GM12865 (cell line): ENCODE data around the gene RBMS1.

Source experiments
- DNase-seq: peaks from one replicate; pipeline ENCODE4 v3.0.0; 2010; ENCODE audit warnings: low read depth
- H3K4me3 ChIP-seq: 2 replicates; pipeline ENCODE4 v1.5.1; 2011; ENCODE audit warnings: mild to moderate bottlenecking, low read depth, low read length, control low read depth
- TF ChIP-seq, protein P1 (sequence below): IDR thresholded peaks from 2 replicates; pipeline ENCODE4 v1.5.1; 2011; ENCODE audit warnings: low read length, control low read depth, low read depth, inconsistent platforms; ENCODE audit not compliant: insufficient read depth; ENCODE audit errors: missing control alignments

The RBMS1 gene

GRCh38 chr2:160282063-160282580, 211.5 kb downstream of the RBMS1 start:
- TF ChIP-seq, protein P1, sequence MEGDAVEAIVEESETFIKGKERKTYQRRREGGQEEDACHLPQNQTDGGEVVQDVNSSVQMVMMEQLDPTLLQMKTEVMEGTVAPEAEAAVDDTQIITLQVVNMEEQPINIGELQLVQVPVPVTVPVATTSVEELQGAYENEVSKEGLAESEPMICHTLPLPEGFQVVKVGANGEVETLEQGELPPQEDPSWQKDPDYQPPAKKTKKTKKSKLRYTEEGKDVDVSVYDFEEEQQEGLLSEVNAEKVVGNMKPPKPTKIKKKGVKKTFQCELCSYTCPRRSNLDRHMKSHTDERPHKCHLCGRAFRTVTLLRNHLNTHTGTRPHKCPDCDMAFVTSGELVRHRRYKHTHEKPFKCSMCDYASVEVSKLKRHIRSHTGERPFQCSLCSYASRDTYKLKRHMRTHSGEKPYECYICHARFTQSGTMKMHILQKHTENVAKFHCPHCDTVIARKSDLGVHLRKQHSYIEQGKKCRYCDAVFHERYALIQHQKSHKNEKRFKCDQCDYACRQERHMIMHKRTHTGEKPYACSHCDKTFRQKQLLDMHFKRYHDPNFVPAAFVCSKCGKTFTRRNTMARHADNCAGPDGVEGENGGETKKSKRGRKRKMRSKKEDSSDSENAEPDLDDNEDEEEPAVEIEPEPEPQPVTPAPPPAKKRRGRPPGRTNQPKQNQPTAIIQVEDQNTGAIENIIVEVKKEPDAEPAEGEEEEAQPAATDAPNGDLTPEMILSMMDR = no peak
- H3K4me3 ChIP-seq = no peak overlapping the region
- no peak for DNase-seq

GRCh38 chr2:160281213-160281612, 212.4 kb downstream of the RBMS1 start:
- TF ChIP-seq, protein P1 = no peak
- no peak for DNase-seq
- H3K4me3 ChIP-seq = no peak overlapping the region

GRCh38 chr2:160279813-160280465, 213.7 kb downstream of the RBMS1 start:
- DNase-seq = no peak
- TF ChIP-seq, protein P1 = no peak
- H3K4me3 ChIP-seq = no peak overlapping the region

DNA sequence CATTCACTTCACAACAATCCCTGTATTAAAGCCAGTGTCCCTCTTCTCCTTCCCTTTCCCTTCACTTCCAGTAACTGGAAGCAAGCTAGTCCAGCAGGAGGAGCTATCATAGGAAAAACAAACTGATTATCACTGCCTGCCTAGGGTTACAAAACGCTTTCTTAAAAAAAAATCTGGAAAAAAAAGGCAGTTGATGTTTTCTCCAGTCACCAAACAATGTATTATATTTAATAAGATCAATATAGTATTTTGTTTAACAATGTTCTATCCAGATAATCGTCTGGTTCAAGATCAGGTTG, 214.8 kb downstream of the RBMS1 start:
- no peak overlapping the region for H3K4me3 ChIP-seq
- no peak for DNase-seq
- TF ChIP-seq, protein P1 = no peak

DNA sequence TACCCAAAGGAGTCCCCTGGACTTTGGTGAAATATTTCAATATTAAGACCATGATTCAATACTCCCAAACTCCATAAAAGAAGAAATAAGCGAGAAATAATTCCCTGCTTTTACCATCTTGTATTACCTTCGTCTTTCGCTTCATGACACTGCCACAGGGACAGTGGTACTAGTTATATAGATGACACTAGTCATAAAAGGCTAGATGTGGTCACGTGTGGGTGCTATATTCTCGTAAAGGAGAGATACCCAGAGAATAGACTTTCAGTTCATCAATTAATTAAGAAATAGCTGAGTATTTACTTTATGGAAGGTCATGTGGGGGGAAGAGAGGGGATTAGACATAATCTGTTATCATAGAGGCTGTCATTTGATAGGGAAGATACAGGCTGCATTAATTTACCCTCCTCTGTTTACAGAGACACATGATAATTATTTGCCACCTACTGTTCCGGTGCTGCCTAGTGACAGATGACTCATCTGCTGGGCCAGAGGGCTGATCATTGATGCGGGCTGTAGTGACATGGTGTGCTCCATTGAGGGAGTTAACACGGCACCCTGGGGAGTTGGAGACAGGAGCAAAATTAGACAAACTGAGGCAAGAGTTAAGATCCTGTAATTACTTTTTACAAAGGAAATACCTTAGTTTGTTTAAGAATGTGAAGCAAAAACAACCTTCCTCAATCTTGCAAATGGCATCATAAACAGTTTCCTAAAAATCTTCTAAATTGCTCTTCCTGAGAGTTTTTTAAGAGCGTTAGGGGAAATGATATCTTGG, 215.3 kb downstream of the RBMS1 start:
- H3K4me3 ChIP-seq = no peak overlapping the region
- no peak for DNase-seq
- TF ChIP-seq, protein P1 = no peak

GRCh38 chr2:160277151-160277550, 216.5 kb downstream of the RBMS1 start:
- TF ChIP-seq, protein P1 = no peak
- H3K4me3 ChIP-seq = no peak overlapping the region
- DNase-seq = no peak
